B cell (primary cell): ENCODE measurements around the gene IL10.

Experiments
- EZH2 ChIP-seq: IDR thresholded peaks from 2 replicates; pipeline ENCODE4 v1.6.1; 2012; ENCODE audit warnings: borderline replicate concordance, low read depth, mild to moderate bottlenecking, moderate library complexity, low read length; ENCODE audit not compliant: insufficient read depth, poor library complexity, severe bottlenecking
- TF ChIP-seq, protein P1 (sequence below): fragments of 200-600 bp; IDR thresholded peaks from one replicate; pipeline ENCODE4 v1.8.0; 2022; ENCODE audit warnings: antibody characterized with exemption, mild to moderate bottlenecking

GRCh38 chr1:206717674-206717989 lies 54.7 kb downstream of the IL10 start:
- TF ChIP-seq, protein P1, sequence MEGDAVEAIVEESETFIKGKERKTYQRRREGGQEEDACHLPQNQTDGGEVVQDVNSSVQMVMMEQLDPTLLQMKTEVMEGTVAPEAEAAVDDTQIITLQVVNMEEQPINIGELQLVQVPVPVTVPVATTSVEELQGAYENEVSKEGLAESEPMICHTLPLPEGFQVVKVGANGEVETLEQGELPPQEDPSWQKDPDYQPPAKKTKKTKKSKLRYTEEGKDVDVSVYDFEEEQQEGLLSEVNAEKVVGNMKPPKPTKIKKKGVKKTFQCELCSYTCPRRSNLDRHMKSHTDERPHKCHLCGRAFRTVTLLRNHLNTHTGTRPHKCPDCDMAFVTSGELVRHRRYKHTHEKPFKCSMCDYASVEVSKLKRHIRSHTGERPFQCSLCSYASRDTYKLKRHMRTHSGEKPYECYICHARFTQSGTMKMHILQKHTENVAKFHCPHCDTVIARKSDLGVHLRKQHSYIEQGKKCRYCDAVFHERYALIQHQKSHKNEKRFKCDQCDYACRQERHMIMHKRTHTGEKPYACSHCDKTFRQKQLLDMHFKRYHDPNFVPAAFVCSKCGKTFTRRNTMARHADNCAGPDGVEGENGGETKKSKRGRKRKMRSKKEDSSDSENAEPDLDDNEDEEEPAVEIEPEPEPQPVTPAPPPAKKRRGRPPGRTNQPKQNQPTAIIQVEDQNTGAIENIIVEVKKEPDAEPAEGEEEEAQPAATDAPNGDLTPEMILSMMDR: no peak
- TF ChIP-seq EZH2: no peak
